GM21360 (cell line): ENCODE results near the gene ZDHHC12.

Experiments used
- ATAC-seq: cut with Tn5 transposase; IDR thresholded peaks from one replicate; pipeline ENCODE4 v1.9.1; 2021; ENCODE audit warnings: mild to moderate bottlenecking, moderate library complexity; ENCODE audit not compliant: unreplicated experiment

The ZDHHC12 gene

GRCh38 chr9:128723866-128724743, at the start of gene ZDHHC12:
Gene ZDHHC12, minus strand, starts transcription at chr9:128724127. Its CDS starts 34 bp downstream, at chr9:128724093.
- peak; percentile 93 for ATAC-seq

DNA sequence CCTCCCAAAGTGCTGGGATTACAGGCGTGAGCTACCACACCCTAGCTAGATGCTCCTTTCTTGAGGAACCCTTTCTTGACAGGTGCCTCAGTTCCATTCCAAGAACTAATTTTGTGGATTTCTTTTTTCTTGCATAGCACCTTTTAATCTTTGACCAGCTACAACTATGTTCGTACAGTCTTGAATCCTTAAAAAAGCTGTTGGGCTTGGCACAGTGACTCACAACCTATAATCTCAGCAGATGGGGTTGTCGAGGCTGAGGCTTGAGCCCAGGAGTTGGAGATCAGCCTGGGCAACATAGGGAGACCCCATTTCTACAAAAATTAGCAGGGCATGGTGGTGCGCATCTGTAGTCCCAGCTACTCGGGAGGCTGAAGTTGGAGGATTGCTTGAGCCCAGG, 49.1 kb upstream of the ZDHHC12 start:
- no peak for ATAC-seq

GRCh38 chr9:128771745-128772519, 48.0 kb upstream of the ZDHHC12 start, which contains the start of gene ZER1:
Gene ZER1, minus strand, starts transcription at chr9:128771927. Its CDS starts 16,362 bp downstream, at chr9:128755565.
- ATAC-seq, result peak; percentile 85

DNA sequence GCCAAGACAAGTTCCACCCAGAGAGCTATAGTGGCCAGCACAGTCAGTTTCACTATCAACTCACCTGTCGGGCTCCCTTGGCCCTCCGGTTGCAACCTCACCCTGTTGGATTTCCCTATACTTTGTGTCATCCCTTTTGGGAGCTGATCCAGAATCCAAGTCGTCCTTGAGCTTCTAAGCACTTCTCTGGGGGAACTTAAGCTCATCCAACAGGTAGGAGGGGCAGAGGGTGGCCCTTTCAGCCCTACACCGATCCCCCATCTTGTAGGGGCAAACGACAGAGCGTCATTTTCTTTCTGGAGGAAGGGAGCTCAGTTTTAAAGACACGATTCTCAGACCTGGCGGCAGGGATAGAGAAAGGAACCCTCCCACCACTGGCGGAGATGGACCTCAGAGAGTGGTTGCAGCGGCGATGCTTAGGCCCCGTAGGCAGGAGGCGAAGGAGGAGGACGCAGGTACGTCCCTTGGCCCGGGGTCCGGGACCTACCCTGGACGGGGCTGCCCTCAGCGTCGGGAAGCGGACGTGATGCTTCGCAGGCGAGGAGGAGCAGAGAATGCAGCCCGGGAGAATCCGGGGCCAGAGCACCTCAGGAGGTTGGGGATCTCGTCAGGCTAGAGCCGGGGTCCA, 47.3 kb upstream of the ZDHHC12 start:
- peak; percentile 17 for ATAC-seq

- ATAC-seq, result no peak
These were observed 46.5 kb upstream of the ZDHHC12 start for GRCh38 chr9:128770286-128771030.

GRCh38 chr9:128768606-128769005, 44.7 kb upstream of the ZDHHC12 start:
- ATAC-seq, result no peak

DNA sequence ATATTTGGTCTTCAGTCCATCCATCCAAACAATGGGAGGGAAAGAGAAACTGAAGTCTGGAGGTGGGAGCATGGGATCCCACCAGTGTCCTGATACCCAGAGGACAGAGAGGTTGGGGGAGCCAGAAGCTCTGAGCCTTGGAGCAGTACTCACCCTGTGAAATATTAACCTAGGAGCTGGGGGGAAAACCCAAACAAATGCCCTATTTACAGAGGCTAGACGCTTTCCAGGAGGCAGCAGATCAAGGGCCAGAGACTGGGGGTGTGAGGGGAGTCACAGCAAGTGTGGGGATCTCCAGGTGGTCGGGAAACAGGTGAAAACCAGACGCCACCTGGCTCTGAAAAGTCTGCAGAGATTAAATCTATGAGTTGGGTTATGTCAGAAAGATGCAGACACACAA, 41.6 kb upstream of the ZDHHC12 start:
- no peak for ATAC-seq

- ATAC-seq, result no peak
These were observed 40.4 kb upstream of the ZDHHC12 start for GRCh38 chr9:128764361-128764760.

GRCh38 chr9:128762671-128763449, 38.9 kb upstream of the ZDHHC12 start:
- ATAC-seq, result no peak

DNA sequence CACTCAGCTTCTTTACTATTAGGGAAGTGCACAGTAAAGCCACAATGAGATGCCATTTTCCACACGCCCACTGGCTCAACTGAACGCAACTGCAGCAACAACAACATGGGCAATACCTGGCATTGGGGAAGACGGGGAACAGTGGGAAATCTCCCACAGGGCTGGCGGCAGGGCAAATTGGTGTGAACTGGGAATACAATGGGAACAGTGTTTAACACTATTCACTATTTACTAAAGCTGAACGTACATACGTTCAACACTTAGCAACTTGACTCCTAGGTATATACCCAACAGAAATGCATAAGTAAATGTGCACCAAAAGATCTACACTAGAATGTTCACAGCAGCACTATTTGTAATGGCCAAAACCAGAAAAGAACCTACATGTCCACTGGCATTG, 33.7 kb upstream of the ZDHHC12 start:
- no peak for ATAC-seq

DNA sequence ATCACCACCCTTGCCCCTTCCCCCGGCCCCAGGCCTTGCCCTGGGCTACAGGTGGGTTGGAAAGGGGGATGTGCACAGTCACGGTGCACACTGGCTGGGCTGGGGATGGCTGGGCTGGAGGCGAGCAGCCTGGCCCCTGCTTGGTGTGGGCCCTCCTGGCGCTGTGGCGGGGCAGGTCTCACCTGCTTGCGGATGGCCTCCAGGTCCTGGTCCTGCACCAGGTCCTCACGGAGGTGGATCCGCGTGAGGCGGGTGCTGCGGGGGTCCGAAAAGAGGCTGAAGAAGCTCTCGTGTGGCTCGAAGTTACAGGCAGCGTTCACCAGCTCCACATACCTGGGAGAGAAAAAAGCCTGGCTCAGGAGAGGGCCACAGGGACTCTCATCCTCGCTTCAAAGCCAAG, 29.7 kb upstream of the ZDHHC12 start:
- no peak for ATAC-seq

- ATAC-seq, result no peak
These were observed 27.1 kb upstream of the ZDHHC12 start for GRCh38 chr9:128750926-128751595.

DNA sequence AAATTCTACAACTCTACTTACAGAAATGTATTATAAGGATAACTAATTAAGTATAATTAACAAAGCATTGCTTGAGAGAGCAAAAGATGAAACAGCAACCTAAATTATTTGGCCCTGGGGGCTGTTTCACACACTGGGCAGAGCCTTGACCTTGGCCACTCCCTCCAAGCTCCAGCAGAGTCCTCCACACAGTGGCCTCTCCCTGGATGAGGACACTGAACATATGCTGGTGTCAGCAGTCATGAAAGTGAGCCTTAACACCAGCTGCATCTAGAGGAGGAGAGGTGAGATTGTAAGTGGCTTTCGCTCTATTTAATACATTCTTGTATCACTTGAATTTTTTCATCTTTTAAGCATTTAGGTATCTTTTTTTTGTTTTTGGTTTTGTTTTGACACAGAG, 23.3 kb upstream of the ZDHHC12 start:
- ATAC-seq, result no peak

DNA sequence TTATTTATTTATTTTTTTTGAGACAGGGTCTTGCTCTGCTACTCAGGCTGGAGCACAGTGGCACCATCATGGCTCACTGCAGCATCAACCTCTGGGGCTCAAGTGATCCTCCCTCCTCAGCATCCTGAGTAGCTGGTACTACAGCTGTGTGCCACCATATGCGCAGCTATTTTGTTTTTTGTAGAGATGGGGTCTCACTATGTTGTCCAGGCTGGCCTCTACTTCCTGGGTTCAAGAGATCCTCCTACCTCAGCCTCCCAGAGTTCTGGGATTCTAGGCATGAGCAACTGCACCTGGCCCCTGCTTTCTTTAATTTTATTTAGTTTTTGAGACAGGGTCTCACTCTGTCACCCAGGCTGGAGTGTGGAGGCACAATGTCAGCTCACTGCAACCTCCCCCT, 19.5 kb upstream of the ZDHHC12 start:
- ATAC-seq, result no peak

GRCh38 chr9:128742401-128742800, 18.5 kb upstream of the ZDHHC12 start:
- ATAC-seq, result no peak

DNA sequence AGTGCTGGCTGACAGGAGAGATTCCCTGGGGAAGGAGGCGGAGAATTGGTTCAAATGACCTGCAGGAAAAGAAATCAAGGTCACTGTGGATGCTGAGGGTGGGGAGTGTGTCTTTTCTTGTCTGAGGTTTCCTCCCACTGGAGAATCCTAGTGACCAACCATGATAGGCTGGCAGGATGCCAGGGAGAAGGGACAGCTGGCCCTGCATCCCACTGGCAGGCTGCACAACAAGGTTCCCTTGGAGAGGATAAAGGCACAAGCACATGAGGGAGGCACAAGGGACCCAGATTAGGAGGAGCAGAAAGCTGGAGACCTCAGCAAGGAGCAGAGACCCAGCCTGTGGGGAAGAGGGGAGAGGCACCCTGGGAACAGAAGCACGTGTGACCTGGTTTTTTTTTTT, 11.4 kb upstream of the ZDHHC12 start:
- no peak for ATAC-seq

GRCh38 chr9:128733256-128733655, 9.3 kb upstream of the ZDHHC12 start:
- ATAC-seq, result no peak

DNA sequence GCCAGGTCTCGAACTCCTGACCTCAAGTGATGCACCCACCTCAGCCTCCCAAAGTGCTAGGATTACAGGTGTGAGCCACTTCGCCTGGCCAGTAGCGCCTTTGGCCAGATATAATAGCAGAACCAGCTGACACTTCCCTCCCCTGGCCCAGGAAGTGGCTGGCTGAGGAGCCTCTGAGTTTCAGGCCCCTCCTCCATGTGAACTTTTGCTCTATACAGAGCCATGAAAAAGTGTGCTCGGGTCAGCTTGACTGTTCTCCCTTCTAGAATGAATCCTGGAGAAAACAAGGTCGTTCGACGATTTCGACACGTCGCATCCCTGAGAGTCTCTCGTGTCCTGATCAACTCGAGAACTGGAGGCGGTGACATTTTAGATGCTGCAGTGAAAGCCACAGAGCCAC, 8.6 kb upstream of the ZDHHC12 start:
- ATAC-seq, result no peak

GRCh38 chr9:128731691-128732090, 7.8 kb upstream of the ZDHHC12 start:
- ATAC-seq, result no peak
